Activated T-helper 2 cell treated with anti-CD3 and anti-CD28 coated beads, Interferon-gamma antibody, Interleukin-2, Interleukin-4, amounts not matched to agents 10 μg/mL and 5 μg/mL and 100 μg/mL, durations not matched to agents 14 hours and 24 hours and 36 hours (primary cell): Measurements from ENCODE around the gene CENPO. TPM values are rescaled to one million over a fixed set of nuclear protein-coding genes. Genes with fewer than 3 reads are reported as not detected.

Experiments used
- DNase-seq: peaks from one replicate; pipeline ENCODE4 v3.0.0; 2021; ENCODE audit warnings: low spot score
- H3K27ac Mint-ChIP-seq: one replicate; pipeline ENCODE4 v1.8.0; 2021; ENCODE audit warnings: mixed read lengths
- H3K27me3 Mint-ChIP-seq: one replicate; pipeline ENCODE4 v1.8.0; 2021; ENCODE audit warnings: low read depth, mixed read lengths
- H3K36me3 Mint-ChIP-seq: one replicate; pipeline ENCODE4 v1.8.0; 2021; ENCODE audit warnings: low read depth, mixed read lengths
- H3K4me1 Mint-ChIP-seq: one replicate; pipeline ENCODE4 v1.8.0; 2021; ENCODE audit warnings: low read depth, mixed read lengths
- H3K4me3 Mint-ChIP-seq: one replicate; pipeline ENCODE4 v1.8.0; 2021; ENCODE audit warnings: low read depth, mild to moderate bottlenecking, moderate library complexity, mixed read lengths
- H3K9me3 Mint-ChIP-seq: one replicate; pipeline ENCODE4 v1.8.0; 2021; ENCODE audit warnings: mixed read lengths
- intact Hi-C: fragments of 100-400 bp; cut with micrococcal nuclease; formaldehyde crosslinking; loops from one replicate; pipeline ENCODE4 v1.15.1; 2023
- total RNA-seq: library from RNA; stranded (reverse); gene quantifications from 2 replicates; pipeline ENCODE4 v1.2.3, GENCODE V29; 2022

Gene CENPO
- total RNA-seq, 1 donor from 2014 or later = 41.8 TPM

DNA sequence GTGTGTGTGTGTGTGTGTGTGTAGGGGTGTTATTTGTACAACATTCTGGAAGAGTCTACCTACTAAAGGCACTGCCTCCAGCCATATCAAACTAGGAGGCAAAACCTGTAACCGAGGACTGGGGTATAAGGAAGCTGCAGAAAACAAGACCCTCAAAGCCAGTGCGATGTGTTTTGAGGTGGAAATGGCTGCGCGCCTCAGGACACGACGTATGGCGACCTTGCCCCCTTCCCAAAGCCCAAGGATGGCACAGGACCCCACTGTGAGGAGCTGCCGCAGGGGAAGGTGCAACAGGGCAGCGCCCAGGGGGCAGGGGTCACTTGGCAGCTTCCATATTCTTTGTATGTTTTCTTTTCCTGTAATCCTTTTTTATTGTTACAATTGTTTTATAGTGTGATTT is 59.8 kb downstream of the CENPO start:
- Mint-ChIP-seq H3K9me3 (no peaks in the 10 kb centered on the region), H3K4me3 (no peak overlapping the region), H3K27me3 (no peaks in the 10 kb centered on the region), H3K27ac (no peak overlapping the region), H3K36me3 (peaks cover 18% of the 10 kb centered on the region), H3K4me1 (peaks cover 4% of the 10 kb centered on the region)
- intact Hi-C loops = no loop called here
- DNase-seq = no peak

DNA sequence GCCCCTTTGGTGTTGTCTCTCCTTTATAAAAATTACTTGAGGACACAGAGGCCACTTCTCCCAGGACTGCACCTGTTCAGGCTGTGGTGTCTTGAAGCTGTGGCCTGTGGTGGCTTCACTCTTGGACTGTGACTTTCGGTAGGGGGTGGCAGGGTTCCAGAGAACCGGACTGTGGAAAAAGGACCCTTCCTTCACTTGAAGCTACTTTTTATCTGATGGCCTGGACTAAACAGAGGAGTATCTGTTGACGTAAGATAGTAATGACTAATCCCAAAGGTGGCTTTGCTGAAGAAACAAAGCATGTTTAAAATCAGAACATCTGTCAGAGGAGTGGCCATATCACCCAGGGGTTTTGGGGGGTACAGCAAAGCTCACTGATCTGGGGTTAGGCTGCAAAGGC is 60.8 kb downstream of the CENPO start:
- peaks cover 18% of the 10 kb centered on the region for H3K36me3 Mint-ChIP-seq
- no peaks in the 10 kb centered on the region for H3K9me3 Mint-ChIP-seq
- H3K27ac Mint-ChIP-seq = no peak overlapping the region
- no peaks in the 10 kb centered on the region for H3K27me3 Mint-ChIP-seq
- intact Hi-C loops = no loop called here
- H3K4me3 Mint-ChIP-seq = no peak overlapping the region
- no peak for DNase-seq
- H3K4me1 Mint-ChIP-seq = peaks cover 4% of the 10 kb centered on the region

DNA sequence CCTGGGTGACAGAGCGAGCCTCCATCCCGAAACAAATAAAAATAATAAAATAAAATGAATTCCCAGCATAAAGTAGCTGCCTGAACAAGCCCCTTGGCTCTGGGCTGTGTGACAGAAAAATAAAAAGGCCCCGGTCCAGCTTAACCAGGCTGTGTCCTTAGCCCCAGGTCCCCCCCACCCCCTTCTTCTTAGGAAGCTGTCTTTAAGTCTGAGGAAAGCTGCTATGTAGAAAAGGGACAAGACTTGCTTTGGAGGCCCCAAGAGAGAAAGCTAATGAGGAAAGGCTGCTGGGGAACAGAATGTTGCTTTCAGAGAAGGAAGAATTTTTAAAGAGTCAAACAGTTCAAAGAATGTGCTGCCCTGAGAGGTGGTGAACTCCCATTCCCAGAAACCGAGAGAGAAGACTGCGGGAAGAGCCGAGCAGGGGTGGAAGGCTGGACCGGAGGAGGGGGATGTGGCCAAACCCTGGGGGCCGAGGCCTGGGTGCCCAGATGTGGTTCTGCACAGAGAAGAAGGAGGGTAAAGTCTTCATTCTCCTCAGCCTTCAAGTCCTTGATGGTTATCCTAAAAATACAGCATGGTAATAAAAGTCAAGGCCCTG is 61.9 kb downstream of the CENPO start:
- Mint-ChIP-seq H3K27me3 (no peaks in the 10 kb centered on the region), H3K4me3 (no peak overlapping the region), H3K9me3 (no peaks in the 10 kb centered on the region), H3K27ac (no peak overlapping the region), H3K4me1 (peaks cover 4% of the 10 kb centered on the region), H3K36me3 (peaks cover 18% of the 10 kb centered on the region)
- DNase-seq = no peak
- intact Hi-C loops = no loop called here

DNA sequence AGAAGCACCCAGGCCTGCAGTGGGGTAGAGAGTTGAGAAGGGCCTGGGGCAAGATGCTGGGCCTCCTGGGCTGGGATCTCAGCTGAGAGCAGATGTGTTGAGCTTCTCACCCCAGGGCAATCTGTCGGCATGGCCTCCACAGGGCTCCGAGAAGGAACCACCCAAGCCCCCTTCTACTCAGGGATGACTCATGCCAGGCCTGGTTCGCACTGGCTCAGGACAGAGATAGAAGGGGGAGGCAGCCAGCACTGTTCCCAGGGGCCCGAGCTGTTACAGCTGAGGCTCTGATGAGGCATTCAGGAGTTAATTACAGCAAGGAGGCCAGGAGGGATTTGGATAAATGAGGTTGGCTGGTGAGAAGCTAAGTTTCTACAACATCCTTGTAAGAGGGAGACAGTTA is 62.5 kb downstream of the CENPO start:
- Mint-ChIP-seq H3K9me3 (no peaks in the 10 kb centered on the region), H3K27me3 (no peaks in the 10 kb centered on the region), H3K4me3 (no peak overlapping the region), H3K27ac (no peak overlapping the region), H3K4me1 (peaks cover 4% of the 10 kb centered on the region), H3K36me3 (peaks cover 15% of the 10 kb centered on the region)
- intact Hi-C loops = no loop called here
- no peak for DNase-seq

DNA sequence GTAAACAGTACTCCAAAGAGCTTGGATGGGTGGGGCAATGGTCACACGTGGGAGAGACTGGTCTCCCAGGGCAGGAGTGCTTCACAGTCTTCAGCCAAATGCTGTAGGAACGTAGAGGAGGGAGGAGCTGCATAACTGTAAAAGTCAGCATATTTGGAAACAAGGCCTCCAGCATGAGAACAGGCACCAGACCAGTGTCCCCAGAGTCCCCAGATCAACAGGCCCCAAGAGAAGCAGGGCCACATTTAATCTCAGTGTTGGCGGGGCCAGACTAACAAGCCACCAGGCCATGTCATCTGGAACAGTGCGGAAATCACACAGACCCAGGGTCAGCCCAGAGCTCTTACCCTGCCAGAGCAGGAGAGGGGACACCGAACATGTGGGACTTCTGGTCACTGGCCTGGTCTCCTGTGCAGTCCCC is 63.6 kb downstream of the CENPO start:
- Mint-ChIP-seq H3K27me3 (no peaks in the 10 kb centered on the region), H3K4me1 (peaks cover 4% of the 10 kb centered on the region), H3K9me3 (no peaks in the 10 kb centered on the region), H3K4me3 (no peak overlapping the region), H3K27ac (no peak overlapping the region), H3K36me3 (peaks cover 12% of the 10 kb centered on the region)
- no peak for DNase-seq
- intact Hi-C loops = no loop called here

GRCh38 chr2:24857746-24858145 is 64.5 kb downstream of the CENPO start:
- H3K27me3 Mint-ChIP-seq = no peaks in the 10 kb centered on the region
- intact Hi-C loops = no loop called here
- DNase-seq = no peak
- H3K9me3 Mint-ChIP-seq = no peaks in the 10 kb centered on the region
- H3K4me3 Mint-ChIP-seq = no peak overlapping the region
- no peak overlapping the region for H3K27ac Mint-ChIP-seq
- H3K36me3 Mint-ChIP-seq = peaks cover 11% of the 10 kb centered on the region
- peaks cover 4% of the 10 kb centered on the region for H3K4me1 Mint-ChIP-seq

GRCh38 chr2:24858996-24859395 is 65.8 kb downstream of the CENPO start:
- no peak overlapping the region for H3K4me3 Mint-ChIP-seq
- peaks cover 11% of the 10 kb centered on the region for H3K36me3 Mint-ChIP-seq
- intact Hi-C loops = no loop called here
- no peak for DNase-seq
- no peaks in the 10 kb centered on the region for H3K9me3 Mint-ChIP-seq
- H3K4me1 Mint-ChIP-seq = peaks cover 4% of the 10 kb centered on the region
- H3K27ac Mint-ChIP-seq = no peak overlapping the region
- no peaks in the 10 kb centered on the region for H3K27me3 Mint-ChIP-seq

- H3K9me3 Mint-ChIP-seq = no peaks in the 10 kb centered on the region
- DNase-seq = no peak
Measured at GRCh38 chr2:24859968-24860600, 66.9 kb downstream of the CENPO start.

DNA sequence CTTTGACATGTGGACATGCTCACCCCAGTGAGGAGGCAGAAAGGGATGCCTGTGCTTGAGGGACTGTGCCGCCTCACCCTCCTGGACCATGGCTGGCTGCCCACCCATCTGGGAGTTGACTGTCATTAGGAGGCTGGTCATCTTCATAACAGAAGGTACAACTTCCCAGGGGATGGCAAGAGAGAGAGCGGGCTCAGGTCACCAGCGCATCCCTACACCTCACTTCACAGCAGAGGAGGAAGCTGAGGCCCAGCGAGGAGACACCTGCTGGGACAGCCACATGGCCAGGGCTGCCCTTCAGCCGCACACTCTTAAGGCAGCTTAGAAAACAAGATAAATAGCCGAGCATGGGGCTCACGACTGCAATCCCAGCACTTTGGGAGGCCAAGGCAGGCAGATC is 67.4 kb downstream of the CENPO start:
- peaks cover 8% of the 10 kb centered on the region for H3K36me3 Mint-ChIP-seq
- no peaks in the 10 kb centered on the region for H3K9me3 Mint-ChIP-seq
- H3K4me1 Mint-ChIP-seq = no peaks in the 10 kb centered on the region
- no peak overlapping the region for H3K4me3 Mint-ChIP-seq
- H3K27ac Mint-ChIP-seq = no peak overlapping the region
- H3K27me3 Mint-ChIP-seq = no peaks in the 10 kb centered on the region
- no peak for DNase-seq
- intact Hi-C loops = no loop called here

More at GRCh38 chr2:24859968-24860600, 66.9 kb downstream of the CENPO start:
- no peak overlapping the region for H3K4me3 Mint-ChIP-seq
- H3K27ac Mint-ChIP-seq = no peak overlapping the region
- intact Hi-C loops = no loop called here
- no peaks in the 10 kb centered on the region for H3K4me1 Mint-ChIP-seq
- peaks cover 8% of the 10 kb centered on the region for H3K36me3 Mint-ChIP-seq
- no peaks in the 10 kb centered on the region for H3K27me3 Mint-ChIP-seq

DNA sequence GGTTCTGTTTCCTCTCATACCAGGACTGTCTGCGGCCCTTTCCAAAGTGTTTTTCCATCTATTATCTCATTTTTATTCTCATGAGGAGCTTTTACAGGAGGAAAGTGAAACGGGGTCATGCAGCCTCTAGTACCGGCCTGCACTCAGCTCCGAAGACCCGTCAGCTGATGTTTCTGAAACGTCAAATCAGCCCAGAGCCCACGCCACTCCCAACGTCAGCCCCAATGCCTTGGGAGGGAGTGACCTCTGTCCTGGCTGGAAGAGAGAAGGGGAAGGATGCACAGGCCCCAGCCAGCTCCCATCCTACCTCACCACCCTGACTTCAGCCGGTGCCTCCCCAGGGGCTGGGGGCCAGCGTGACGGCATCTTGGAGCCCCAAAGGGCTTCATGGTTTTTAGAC is 68.3 kb downstream of the CENPO start:
- H3K4me1 Mint-ChIP-seq = no peaks in the 10 kb centered on the region
- H3K9me3 Mint-ChIP-seq = no peaks in the 10 kb centered on the region
- H3K36me3 Mint-ChIP-seq = peaks cover 2% of the 10 kb centered on the region
- H3K27me3 Mint-ChIP-seq = no peaks in the 10 kb centered on the region
- no peak overlapping the region for H3K4me3 Mint-ChIP-seq
- intact Hi-C loops = no loop called here
- DNase-seq = no peak
- no peak overlapping the region for H3K27ac Mint-ChIP-seq

GRCh38 chr2:24863641-24864040 is 70.4 kb downstream of the CENPO start:
- no peak overlapping the region for H3K4me3 Mint-ChIP-seq
- H3K27ac Mint-ChIP-seq = no peak overlapping the region
- H3K9me3 Mint-ChIP-seq = no peaks in the 10 kb centered on the region
- intact Hi-C loops = no loop called here
- peaks cover 9% of the 10 kb centered on the region for H3K36me3 Mint-ChIP-seq
- H3K27me3 Mint-ChIP-seq = no peaks in the 10 kb centered on the region
- no peak for DNase-seq
- peaks cover 7% of the 10 kb centered on the region for H3K4me1 Mint-ChIP-seq

DNA sequence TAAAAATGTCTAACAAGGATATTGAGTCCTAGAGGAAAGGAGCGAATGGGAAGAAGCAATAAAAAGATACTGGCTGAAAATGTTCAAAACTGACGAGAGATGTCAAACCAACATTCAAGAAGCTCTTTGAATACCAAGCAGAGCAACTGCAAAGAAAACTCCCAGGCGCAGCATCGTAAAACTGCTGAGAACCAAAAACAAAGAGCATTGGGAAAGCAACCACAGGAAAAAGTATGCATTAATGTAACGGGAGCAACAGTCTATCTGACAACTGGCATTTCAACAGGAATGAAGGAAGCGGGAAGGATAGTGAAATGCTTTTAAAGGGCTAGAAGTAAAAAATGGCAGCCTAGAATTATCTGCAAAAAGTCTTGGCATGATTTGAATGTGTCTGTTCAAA is 73.7 kb downstream of the CENPO start:
- no peaks in the 10 kb centered on the region for H3K27me3 Mint-ChIP-seq
- no peaks in the 10 kb centered on the region for H3K9me3 Mint-ChIP-seq
- DNase-seq = no peak
- H3K4me3 Mint-ChIP-seq = no peak overlapping the region
- no peak overlapping the region for H3K27ac Mint-ChIP-seq
- peaks cover 9% of the 10 kb centered on the region for H3K36me3 Mint-ChIP-seq
- intact Hi-C loops = no loop called here
- peaks cover 7% of the 10 kb centered on the region for H3K4me1 Mint-ChIP-seq

DNA sequence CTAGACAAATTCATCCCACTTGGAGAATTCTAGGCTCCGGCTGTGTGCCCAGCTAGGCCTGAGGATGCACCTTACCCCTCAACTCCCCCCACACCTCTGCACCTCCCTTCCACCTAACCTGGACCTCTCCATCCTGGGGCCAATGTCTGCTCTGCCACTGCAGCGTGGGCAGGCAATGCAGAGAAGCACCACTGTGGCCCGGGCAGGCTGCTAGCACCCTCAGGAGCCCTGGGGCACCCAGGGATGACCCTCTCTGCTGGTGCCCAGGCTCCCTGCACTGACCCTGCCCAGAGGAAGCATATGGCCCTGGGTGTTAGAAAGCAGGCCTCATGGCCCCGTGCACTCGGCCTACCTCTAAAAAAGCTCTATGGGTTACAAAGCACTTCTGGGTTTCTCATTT is 77.2 kb downstream of the CENPO start:
- no peaks in the 10 kb centered on the region for H3K9me3 Mint-ChIP-seq
- H3K27ac Mint-ChIP-seq = no peak overlapping the region
- DNase-seq = no peak
- peaks cover 14% of the 10 kb centered on the region for H3K36me3 Mint-ChIP-seq
- intact Hi-C loops = no loop called here
- no peak overlapping the region for H3K4me3 Mint-ChIP-seq
- H3K4me1 Mint-ChIP-seq = peaks cover 7% of the 10 kb centered on the region
- H3K27me3 Mint-ChIP-seq = no peaks in the 10 kb centered on the region
